Measurements from ENCODE around the gene EGFLAM. TPM values are rescaled to one million over a fixed set of nuclear protein-coding genes. Genes with fewer than 3 reads are reported as not detected.
"Not testable (repeated sequence)": the region's sequence is repeated elsewhere in the genome, so short reads cannot be mapped to it uniquely, and the experiment has no call there.

Gene EGFLAM
- polyA plus RNA-seq, 1 experiment, result 16.4 TPM

- H3K27ac ChIP-seq (ENCODE audit: low read depth, low read length), result no peak overlapping the region
- ChIA-PET CTCF (interaction anchor here (1.4 to 3.9 kb wide), 3 partner anchors 27 to 396 kb away, joined by 3 to 18 read pairs (median 14); no protein-coding TSS in a partner anchor), POLR2A (no interaction called here)
These were observed 156.0 kb downstream of the EGFLAM start for GRCh38 chr5:38414348-38414747.

GRCh38 chr5:38415772-38416171 lies 157.4 kb downstream of the EGFLAM start:
- H3K9me3 ChIP-seq (ENCODE audit: control insufficient read depth, insufficient read depth, low read length); POLR2A ChIA-PET; DNase-seq (ENCODE audit: low read depth, low spot score); H3K27ac ChIP-seq (ENCODE audit: low read depth, low read length); H3K4me3 ChIP-seq (ENCODE audit: low read depth, low read length); H3K27me3 ChIP-seq (ENCODE audit: control insufficient read depth, insufficient read depth, low read length): not testable (repeated sequence)
- CTCF ChIA-PET, result interaction anchor here (2.4 to 3.9 kb wide), 3 partner anchors 26 to 394 kb away, joined by 12 to 18 read pairs (median 14); no protein-coding TSS in a partner anchor

More at GRCh38 chr5:38414348-38414747, 156.0 kb downstream of the EGFLAM start:
- no peak for TF ChIP-seq CTCF (IDR thresholded peaks at IDR 0.05; ENCODE audit: low read depth, low read length)
- H3K9me3 ChIP-seq (ENCODE audit: control insufficient read depth, insufficient read depth, low read length), result no peaks in the 10 kb centered on the region
- H3K4me3 ChIP-seq (ENCODE audit: low read depth, low read length), result no peak overlapping the region
- peaks cover 16% of the 10 kb centered on the region for H3K27me3 ChIP-seq (ENCODE audit: control insufficient read depth, insufficient read depth, low read length)
- DNase-seq (ENCODE audit: low read depth, low spot score), result no peak

- no peaks in the 10 kb centered on the region for H3K27me3 ChIP-seq (ENCODE audit: control insufficient read depth, insufficient read depth, low read length)
- DNase-seq (ENCODE audit: low read depth, low spot score), result no peak
- H3K27ac ChIP-seq (ENCODE audit: low read depth, low read length), result no peak overlapping the region
- POLR2A ChIA-PET, result no interaction called here
- CTCF ChIA-PET, result interaction anchor here (2.4 to 3.6 kb wide), 2 partner anchors 16 to 392 kb away, joined by 12 to 26 read pairs; no protein-coding TSS in a partner anchor
- no peaks in the 10 kb centered on the region for H3K9me3 ChIP-seq (ENCODE audit: control insufficient read depth, insufficient read depth, low read length)
- TF ChIP-seq CTCF (IDR thresholded peaks at IDR 0.05; ENCODE audit: low read depth, low read length), result no peak
- no peak overlapping the region for H3K4me3 ChIP-seq (ENCODE audit: low read depth, low read length)
These were observed 159.3 kb downstream of the EGFLAM start for GRCh38 chr5:38417658-38418017.

GRCh38 chr5:38420246-38420645 lies 161.9 kb downstream of the EGFLAM start:
- Histone ChIP-seq H3K9me3 (ENCODE audit: control insufficient read depth, insufficient read depth, low read length) (no peaks in the 10 kb centered on the region), H3K27me3 (ENCODE audit: control insufficient read depth, insufficient read depth, low read length) (peaks cover 2% of the 10 kb centered on the region), H3K4me3 (ENCODE audit: low read depth, low read length) (no peak overlapping the region), H3K27ac (ENCODE audit: low read depth, low read length) (no peak overlapping the region)
- CTCF ChIA-PET, result interaction anchor here (0.6 to 6.5 kb wide), 56 partner anchors 9 to 661 kb away, joined by 3 to 130 read pairs (median 4); partner anchors contain the start of gene LIFR
- POLR2A ChIA-PET, result interaction anchor here (0.7 to 1.0 kb wide), 3 partner anchors 13 to 388 kb away, joined by 3 to 5 read pairs (median 3); no protein-coding TSS in a partner anchor
- TF ChIP-seq CTCF (IDR thresholded peaks at IDR 0.05; ENCODE audit: low read depth, low read length), result no peak
- no peak for DNase-seq (ENCODE audit: low read depth, low spot score)

GRCh38 chr5:38420691-38421390 lies 162.5 kb downstream of the EGFLAM start:
- TF ChIP-seq CTCF (IDR thresholded peaks at IDR 0.05; ENCODE audit: low read depth, low read length), result peak; percentile 86
- ChIA-PET POLR2A (interaction anchor here (0.7 to 1.0 kb wide), 3 partner anchors 13 to 387 kb away, joined by 3 to 5 read pairs (median 3); no protein-coding TSS in a partner anchor), CTCF (interaction anchor here (0.6 to 6.5 kb wide), 60 partner anchors 9 to 862 kb away, joined by 3 to 130 read pairs (median 4); partner anchors contain the start of gene LIFR)
- peak; percentile 29 for DNase-seq (ENCODE audit: low read depth, low spot score)
- H3K9me3 ChIP-seq (ENCODE audit: control insufficient read depth, insufficient read depth, low read length), result no peaks in the 10 kb centered on the region
- no peak overlapping the region for H3K27ac ChIP-seq (ENCODE audit: low read depth, low read length)
- no peak overlapping the region for H3K4me3 ChIP-seq (ENCODE audit: low read depth, low read length)
- peaks cover 2% of the 10 kb centered on the region for H3K27me3 ChIP-seq (ENCODE audit: control insufficient read depth, insufficient read depth, low read length)

Data from AG04450 (cell line).